CD14-positive monocyte (primary cell): ENCODE results near the gene ZNF511. TPM values are rescaled to one million over a fixed set of nuclear protein-coding genes. Genes with fewer than 3 reads are reported as not detected.
A peak's percentile ranks its signal among the peaks of the same experiment; 100 is the strongest.

ENCODE experiments used
- DNase-seq, 3 donors: peaks; one replicate each; pipeline ENCODE4 v3.0.0-alpha.2; 2011 to 2022
- H2AFZ ChIP-seq: 2 replicates; pipeline ENCODE4 v1.6.0; 2012; ENCODE audit warnings: mild to moderate bottlenecking, low read depth, low read length, inconsistent platforms; ENCODE audit not compliant: insufficient read depth, poor library complexity, severe bottlenecking
- H3K27ac ChIP-seq, 2 donors: 1 replicate in 1 of 2; 2 replicates in 1 of 2; pipeline ENCODE4 v1.5.1; 2012 to 2013; ENCODE audit warnings: low read length in 2 of 2, control low read depth in 1 of 2, inconsistent platforms in 1 of 2, low read depth in 1 of 2, mild to moderate bottlenecking in 1 of 2
- H3K27me3 ChIP-seq, 2 donors: one replicate each; pipeline versions ENCODE4 v1.6.0 to v1.6.1; 2011 to 2013; ENCODE audit warnings: low read length in 2 of 2; ENCODE audit not compliant: control insufficient read depth in 2 of 2, insufficient read depth in 2 of 2
- H3K36me3 ChIP-seq, 2 donors: replicated peaks in 1 of 2; 1 replicate in 1 of 2; 2 replicates in 1 of 2; pipeline versions ENCODE4 v1.5.1 to v1.6.1; 2012 to 2013; ENCODE audit warnings: low read length in 2 of 2, control low read depth in 1 of 2, inconsistent platforms in 1 of 2, mild to moderate bottlenecking in 1 of 2; ENCODE audit not compliant: insufficient read depth in 2 of 2, control insufficient read depth in 1 of 2
- H3K4me1 ChIP-seq, 2 donors: 1 replicate in 1 of 2; 2 replicates in 1 of 2; pipeline versions ENCODE4 v1.5.1 to v1.6.1; 2012 to 2013; ENCODE audit warnings: low read length in 2 of 2, control low read depth in 1 of 2, inconsistent platforms in 1 of 2, mild to moderate bottlenecking in 1 of 2, moderate library complexity in 1 of 2; ENCODE audit not compliant: insufficient read depth in 2 of 2, control insufficient read depth in 1 of 2
- H3K4me2 ChIP-seq: replicated peaks from 2 replicates; pipeline ENCODE3; 2012; ENCODE audit warnings: low read length, moderate library complexity, mild to moderate bottlenecking; ENCODE audit not compliant: poor library complexity, severe bottlenecking; ENCODE audit errors: extremely low read depth
- H3K4me3 ChIP-seq, 3 experiments: fragments of 200-600 bp in 1 of 3; sonication (generic) in 1 of 3; replicated peaks in 1 of 3; 1 replicate in 2 of 3; 2 replicates in 1 of 3; pipeline ENCODE4 v1.5.1; 2011 to 2013; ENCODE audit warnings: low read length in 3 of 3, mild to moderate bottlenecking in 3 of 3, control low read depth in 2 of 3, low read depth in 2 of 3, inconsistent platforms in 1 of 3, moderate library complexity in 1 of 3
- H3K79me2 ChIP-seq: 2 replicates; pipeline ENCODE4 v1.6.0; 2012; ENCODE audit warnings: mild to moderate bottlenecking, control low read depth, inconsistent platforms, low read length, moderate library complexity; ENCODE audit not compliant: insufficient read depth
- H3K9ac ChIP-seq: 2 replicates; pipeline ENCODE4 v1.6.0; 2017; ENCODE audit warnings: low read length, mild to moderate bottlenecking; ENCODE audit not compliant: insufficient read depth, poor library complexity, severe bottlenecking
- H3K9me3 ChIP-seq, 2 donors: replicated peaks in 1 of 2; 1 replicate in 1 of 2; 2 replicates in 1 of 2; pipeline versions ENCODE4 v1.5.1 to v1.6.1; 2012 to 2013; ENCODE audit warnings: low read length in 2 of 2, control low read depth in 1 of 2; ENCODE audit not compliant: control insufficient read depth in 1 of 2, insufficient read depth in 1 of 2
- H4K20me1 ChIP-seq: 2 replicates; pipeline ENCODE4 v1.6.0; 2012; ENCODE audit warnings: mild to moderate bottlenecking, low read length, control low read depth, moderate library complexity; ENCODE audit not compliant: insufficient read depth
- H3K27ac Mint-ChIP-seq, 7 donors: one replicate each; pipeline ENCODE4 v1.8.0; 2020; ENCODE audit warnings: mild to moderate bottlenecking in 7 of 7, mixed read lengths in 7 of 7, moderate library complexity in 6 of 7, inconsistent platforms in 2 of 7
- H3K27me3 Mint-ChIP-seq, 3 donors: one replicate each; pipeline ENCODE4 v1.8.0; 2021 to 2022; ENCODE audit warnings: low read depth in 3 of 3, mild to moderate bottlenecking in 3 of 3, mixed read lengths in 3 of 3, moderate library complexity in 3 of 3, inconsistent platforms in 1 of 3
- H3K36me3 Mint-ChIP-seq, 2 donors: one replicate each; pipeline ENCODE4 v1.8.0; 2020; ENCODE audit warnings: mixed read lengths in 2 of 2, inconsistent platforms in 1 of 2, mild to moderate bottlenecking in 1 of 2
- H3K4me1 Mint-ChIP-seq: one replicate; pipeline ENCODE4 v1.8.0; 2020; ENCODE audit warnings: mild to moderate bottlenecking, mixed read lengths
- H3K4me3 Mint-ChIP-seq, 2 donors: one replicate each; pipeline ENCODE4 v1.8.0; 2020; ENCODE audit warnings: mild to moderate bottlenecking in 2 of 2, mixed read lengths in 2 of 2, moderate library complexity in 1 of 2
- H3K9me3 Mint-ChIP-seq, 7 donors: one replicate each; pipeline ENCODE4 v1.8.0; 2020 to 2022; ENCODE audit warnings: mixed read lengths in 7 of 7, mild to moderate bottlenecking in 6 of 7, moderate library complexity in 6 of 7, inconsistent platforms in 2 of 7
- WGBS: methylation state at CpG from one replicate; pipeline ENCODE4 v1.1.5; 2013; ENCODE audit warnings: missing lambda C conversion rate; ENCODE audit not compliant: insufficient coverage; 5-methylcytosine and 5-hydroxymethylcytosine counted together
- intact Hi-C, 2 donors: fragments of 100-400 bp; cut with micrococcal nuclease; formaldehyde crosslinking; loops; one replicate each; pipeline versions ENCODE4 v1.15.0 to v1.15.1; 2023
- polyA plus RNA-seq, 3 donors: library from polyadenylated mRNA; depleted of rRNA in 1 of 3; unstranded in 2 of 3; stranded (reverse) in 1 of 3; fragments of 300-500 nt in 2 of 3; fragments of >200 nt in 1 of 3; fragmentation: Illumina TruSeq in 2 of 3; gene quantifications; 1 replicate in 2 of 3; 2 replicates in 1 of 3; pipeline ENCODE4 v1.2.3, GENCODE V29; 2012 to 2021
- TF ChIP-seq, protein P1 (sequence below): fragments of 200-600 bp; IDR thresholded peaks from one replicate; pipeline ENCODE4 v1.8.0; 2022; ENCODE audit warnings: antibody characterized with exemption, mild to moderate bottlenecking

ZNF511 gene
- polyA plus RNA-seq, 3 donors: 30.3 to 118 (median 84.7) TPM

DNA sequence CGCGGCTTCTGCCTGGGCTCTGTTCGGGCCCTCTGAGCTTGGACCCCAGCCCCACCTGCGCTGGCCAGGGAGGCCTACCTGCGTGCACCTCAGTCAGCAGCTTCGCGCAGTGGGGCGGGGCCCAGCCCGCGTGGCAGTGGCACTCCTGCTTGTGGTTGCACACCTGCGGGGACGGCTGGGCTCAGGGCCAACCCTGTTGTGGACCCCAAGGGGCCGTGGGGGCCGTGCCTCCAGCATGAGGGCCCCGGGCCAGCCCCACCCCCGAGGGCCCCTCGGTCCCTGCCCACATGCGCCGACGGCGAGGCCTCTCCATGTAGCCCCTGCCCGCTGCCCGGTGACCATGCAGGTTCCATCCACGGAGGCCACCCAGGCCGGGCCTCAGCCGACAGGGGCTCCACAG is 39.3 kb upstream of the ZNF511 start:
- intact Hi-C loops: no loop called here
- Histone ChIP-seq H3K4me3 (no peak overlapping the region), H2AFZ (no peak overlapping the region), H3K9me3 (no peaks in the 10 kb centered on the region), H3K36me3 (peaks cover 74 to 84% of the 10 kb centered on the region in 2 donors), H4K20me1 (peaks cover 74% of the 10 kb centered on the region), H3K27me3 (no peaks in the 10 kb centered on the region), H3K9ac (no peak overlapping the region), H3K4me2 (no peak overlapping the region), H3K27ac (no peak overlapping the region), H3K4me1 (peaks cover 19 to 29% of the 10 kb centered on the region in 2 donors), H3K79me2 (peaks cover 8% of the 10 kb centered on the region)
- TF ChIP-seq, protein P1, sequence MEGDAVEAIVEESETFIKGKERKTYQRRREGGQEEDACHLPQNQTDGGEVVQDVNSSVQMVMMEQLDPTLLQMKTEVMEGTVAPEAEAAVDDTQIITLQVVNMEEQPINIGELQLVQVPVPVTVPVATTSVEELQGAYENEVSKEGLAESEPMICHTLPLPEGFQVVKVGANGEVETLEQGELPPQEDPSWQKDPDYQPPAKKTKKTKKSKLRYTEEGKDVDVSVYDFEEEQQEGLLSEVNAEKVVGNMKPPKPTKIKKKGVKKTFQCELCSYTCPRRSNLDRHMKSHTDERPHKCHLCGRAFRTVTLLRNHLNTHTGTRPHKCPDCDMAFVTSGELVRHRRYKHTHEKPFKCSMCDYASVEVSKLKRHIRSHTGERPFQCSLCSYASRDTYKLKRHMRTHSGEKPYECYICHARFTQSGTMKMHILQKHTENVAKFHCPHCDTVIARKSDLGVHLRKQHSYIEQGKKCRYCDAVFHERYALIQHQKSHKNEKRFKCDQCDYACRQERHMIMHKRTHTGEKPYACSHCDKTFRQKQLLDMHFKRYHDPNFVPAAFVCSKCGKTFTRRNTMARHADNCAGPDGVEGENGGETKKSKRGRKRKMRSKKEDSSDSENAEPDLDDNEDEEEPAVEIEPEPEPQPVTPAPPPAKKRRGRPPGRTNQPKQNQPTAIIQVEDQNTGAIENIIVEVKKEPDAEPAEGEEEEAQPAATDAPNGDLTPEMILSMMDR: no peak
- Mint-ChIP-seq H3K36me3 (peaks cover 42 to 74% of the 10 kb centered on the region in 2 donors), H3K4me3 (no peak overlapping the region), H3K27me3 (peaks cover 0 to 5% (median 1%) of the 10 kb centered on the region in 3 donors), H3K27ac (no peak overlapping the region), H3K4me1 (peaks cover 16% of the 10 kb centered on the region), H3K9me3 (no peaks in the 10 kb centered on the region)
- no peak for DNase-seq
- WGBS: 90% methylated on average over 26 of the region's 26 CpGs

DNA sequence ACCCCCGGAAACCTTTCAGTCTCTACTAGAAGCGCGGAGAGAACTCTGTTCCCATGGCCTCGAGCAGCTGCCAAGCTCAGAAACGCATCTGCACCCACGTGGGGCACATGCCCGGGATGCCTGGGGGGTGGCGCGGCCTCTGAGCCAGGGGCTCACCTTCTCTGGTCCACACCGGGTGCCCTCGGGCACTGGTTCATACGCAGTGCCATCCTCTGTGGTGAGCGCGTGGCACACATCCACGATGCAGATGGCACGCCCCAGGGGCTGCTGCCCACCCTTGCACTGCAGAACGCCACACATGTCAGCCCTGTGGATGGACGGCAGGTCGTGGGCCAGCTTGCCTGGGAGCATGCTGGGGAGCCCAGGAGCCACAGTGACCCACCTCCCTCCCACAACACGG is 38.5 kb upstream of the ZNF511 start:
- no peaks in the 10 kb centered on the region for H3K9me3 Mint-ChIP-seq
- peak overlapping the region in 1 of 2 donors; percentile 7 for H3K4me3 Mint-ChIP-seq
- H3K9ac ChIP-seq: no peak overlapping the region
- no peaks in the 10 kb centered on the region for H3K9me3 ChIP-seq
- no peak overlapping the region for H3K27ac Mint-ChIP-seq
- no peak overlapping the region for H3K27ac ChIP-seq
- H3K4me2 ChIP-seq: no peak overlapping the region
- H3K36me3 Mint-ChIP-seq: peaks cover 42 to 74% of the 10 kb centered on the region in 2 donors
- peaks cover 16% of the 10 kb centered on the region for H3K4me1 Mint-ChIP-seq
- peaks cover 74 to 84% of the 10 kb centered on the region in 2 donors for H3K36me3 ChIP-seq
- H3K79me2 ChIP-seq: peaks cover 16% of the 10 kb centered on the region
- peaks cover 0 to 9% (median 1%) of the 10 kb centered on the region in 3 donors for H3K27me3 Mint-ChIP-seq
- TF ChIP-seq, protein P1: no peak
- intact Hi-C loops: no loop called here
- peaks cover 19 to 29% of the 10 kb centered on the region in 2 donors for H3K4me1 ChIP-seq
- peaks cover 82% of the 10 kb centered on the region for H4K20me1 ChIP-seq
- no peak overlapping the region for H3K4me3 ChIP-seq
- DNase-seq: no peak
- no peak overlapping the region for H2AFZ ChIP-seq
- no peaks in the 10 kb centered on the region for H3K27me3 ChIP-seq
- 89% methylated on average over 19 of the region's 20 CpGs for WGBS
